CD14-positive monocyte (primary cell): ENCODE measurements around the gene TMEM243. TPM values are rescaled to one million over a fixed set of nuclear protein-coding genes. Genes with fewer than 3 reads are reported as not detected.
A peak's percentile ranks its signal among the peaks of the same experiment; 100 is the strongest.

Source experiments
- DNase-seq, 3 donors: peaks; one replicate each; pipeline ENCODE4 v3.0.0-alpha.2; 2011 to 2022
- H2AFZ ChIP-seq: 2 replicates; pipeline ENCODE4 v1.6.0; 2012; ENCODE audit warnings: mild to moderate bottlenecking, low read depth, low read length, inconsistent platforms; ENCODE audit not compliant: insufficient read depth, poor library complexity, severe bottlenecking
- H3K27ac ChIP-seq, 2 donors: 1 replicate in 1 of 2; 2 replicates in 1 of 2; pipeline ENCODE4 v1.5.1; 2012 to 2013; ENCODE audit warnings: low read length in 2 of 2, control low read depth in 1 of 2, inconsistent platforms in 1 of 2, low read depth in 1 of 2, mild to moderate bottlenecking in 1 of 2
- H3K27me3 ChIP-seq, 2 donors: one replicate each; pipeline versions ENCODE4 v1.6.0 to v1.6.1; 2011 to 2013; ENCODE audit warnings: low read length in 2 of 2; ENCODE audit not compliant: control insufficient read depth in 2 of 2, insufficient read depth in 2 of 2
- H3K36me3 ChIP-seq, 2 donors: replicated peaks in 1 of 2; 1 replicate in 1 of 2; 2 replicates in 1 of 2; pipeline versions ENCODE4 v1.5.1 to v1.6.1; 2012 to 2013; ENCODE audit warnings: low read length in 2 of 2, control low read depth in 1 of 2, inconsistent platforms in 1 of 2, mild to moderate bottlenecking in 1 of 2; ENCODE audit not compliant: insufficient read depth in 2 of 2, control insufficient read depth in 1 of 2
- H3K4me1 ChIP-seq, 2 donors: 1 replicate in 1 of 2; 2 replicates in 1 of 2; pipeline versions ENCODE4 v1.5.1 to v1.6.1; 2012 to 2013; ENCODE audit warnings: low read length in 2 of 2, control low read depth in 1 of 2, inconsistent platforms in 1 of 2, mild to moderate bottlenecking in 1 of 2, moderate library complexity in 1 of 2; ENCODE audit not compliant: insufficient read depth in 2 of 2, control insufficient read depth in 1 of 2
- H3K4me2 ChIP-seq: replicated peaks from 2 replicates; pipeline ENCODE3; 2012; ENCODE audit warnings: low read length, moderate library complexity, mild to moderate bottlenecking; ENCODE audit not compliant: poor library complexity, severe bottlenecking; ENCODE audit errors: extremely low read depth
- H3K4me3 ChIP-seq, 3 experiments: fragments of 200-600 bp in 1 of 3; sonication (generic) in 1 of 3; replicated peaks in 1 of 3; 1 replicate in 2 of 3; 2 replicates in 1 of 3; pipeline ENCODE4 v1.5.1; 2011 to 2013; ENCODE audit warnings: low read length in 3 of 3, mild to moderate bottlenecking in 3 of 3, control low read depth in 2 of 3, low read depth in 2 of 3, inconsistent platforms in 1 of 3, moderate library complexity in 1 of 3
- H3K79me2 ChIP-seq: 2 replicates; pipeline ENCODE4 v1.6.0; 2012; ENCODE audit warnings: mild to moderate bottlenecking, control low read depth, inconsistent platforms, low read length, moderate library complexity; ENCODE audit not compliant: insufficient read depth
- H3K9ac ChIP-seq: 2 replicates; pipeline ENCODE4 v1.6.0; 2017; ENCODE audit warnings: low read length, mild to moderate bottlenecking; ENCODE audit not compliant: insufficient read depth, poor library complexity, severe bottlenecking
- H3K9me3 ChIP-seq, 2 donors: replicated peaks in 1 of 2; 1 replicate in 1 of 2; 2 replicates in 1 of 2; pipeline versions ENCODE4 v1.5.1 to v1.6.1; 2012 to 2013; ENCODE audit warnings: low read length in 2 of 2, control low read depth in 1 of 2; ENCODE audit not compliant: control insufficient read depth in 1 of 2, insufficient read depth in 1 of 2
- H4K20me1 ChIP-seq: 2 replicates; pipeline ENCODE4 v1.6.0; 2012; ENCODE audit warnings: mild to moderate bottlenecking, low read length, control low read depth, moderate library complexity; ENCODE audit not compliant: insufficient read depth
- H3K27ac Mint-ChIP-seq, 7 donors: one replicate each; pipeline ENCODE4 v1.8.0; 2020; ENCODE audit warnings: mild to moderate bottlenecking in 7 of 7, mixed read lengths in 7 of 7, moderate library complexity in 6 of 7, inconsistent platforms in 2 of 7
- H3K27me3 Mint-ChIP-seq, 3 donors: one replicate each; pipeline ENCODE4 v1.8.0; 2021 to 2022; ENCODE audit warnings: low read depth in 3 of 3, mild to moderate bottlenecking in 3 of 3, mixed read lengths in 3 of 3, moderate library complexity in 3 of 3, inconsistent platforms in 1 of 3
- H3K36me3 Mint-ChIP-seq, 2 donors: one replicate each; pipeline ENCODE4 v1.8.0; 2020; ENCODE audit warnings: mixed read lengths in 2 of 2, inconsistent platforms in 1 of 2, mild to moderate bottlenecking in 1 of 2
- H3K4me1 Mint-ChIP-seq: one replicate; pipeline ENCODE4 v1.8.0; 2020; ENCODE audit warnings: mild to moderate bottlenecking, mixed read lengths
- H3K4me3 Mint-ChIP-seq, 2 donors: one replicate each; pipeline ENCODE4 v1.8.0; 2020; ENCODE audit warnings: mild to moderate bottlenecking in 2 of 2, mixed read lengths in 2 of 2, moderate library complexity in 1 of 2
- H3K9me3 Mint-ChIP-seq, 7 donors: one replicate each; pipeline ENCODE4 v1.8.0; 2020 to 2022; ENCODE audit warnings: mixed read lengths in 7 of 7, mild to moderate bottlenecking in 6 of 7, moderate library complexity in 6 of 7, inconsistent platforms in 2 of 7
- CTCF ChIP-seq: fragments of 200-600 bp; IDR thresholded peaks from one replicate; pipeline ENCODE4 v1.8.0; 2022; ENCODE audit warnings: antibody characterized with exemption, mild to moderate bottlenecking
- WGBS: methylation state at CpG from one replicate; pipeline ENCODE4 v1.1.5; 2013; ENCODE audit warnings: missing lambda C conversion rate; ENCODE audit not compliant: insufficient coverage; 5-methylcytosine and 5-hydroxymethylcytosine counted together
- intact Hi-C, 2 donors: fragments of 100-400 bp; cut with micrococcal nuclease; formaldehyde crosslinking; loops; one replicate each; pipeline versions ENCODE4 v1.15.0 to v1.15.1; 2023
- polyA plus RNA-seq, 3 donors: library from polyadenylated mRNA; depleted of rRNA in 1 of 3; unstranded in 2 of 3; stranded (reverse) in 1 of 3; fragments of 300-500 nt in 2 of 3; fragments of >200 nt in 1 of 3; fragmentation: Illumina TruSeq in 2 of 3; gene quantifications; 1 replicate in 2 of 3; 2 replicates in 1 of 3; pipeline ENCODE4 v1.2.3, GENCODE V29; 2012 to 2021

Gene TMEM243
- polyA plus RNA-seq, 3 donors = 24.9 to 43.8 (median 30.8) TPM

- H3K27me3 ChIP-seq = no peaks in the 10 kb centered on the region
- H3K36me3 Mint-ChIP-seq = peaks cover 71 to 90% of the 10 kb centered on the region in 2 donors
- intact Hi-C loops = no loop called here
Observed at GRCh38 chr7:87171282-87171934, 48.1 kb downstream of the TMEM243 start.

GRCh38 chr7:87170828-87171227, 48.7 kb downstream of the TMEM243 start:
- Histone ChIP-seq H3K9ac (no peak overlapping the region), H3K36me3 (peaks cover 98 to 100% of the 10 kb centered on the region in 2 donors), H3K9me3 (no peaks in the 10 kb centered on the region), H3K79me2 (no peaks in the 10 kb centered on the region), H3K4me3 (no peak overlapping the region), H3K27me3 (no peaks in the 10 kb centered on the region), H3K4me1 (no peaks in the 10 kb centered on the region), H3K27ac (no peak overlapping the region), H3K4me2 (no peak overlapping the region), H2AFZ (no peak overlapping the region), H4K20me1 (peaks cover 41% of the 10 kb centered on the region)
- Mint-ChIP-seq H3K4me1 (no peaks in the 10 kb centered on the region), H3K27ac (peak overlapping the region in 1 of 7 donors; percentile 23), H3K36me3 (peaks cover 70 to 90% of the 10 kb centered on the region in 2 donors), H3K27me3 (no peaks in the 10 kb centered on the region), H3K9me3 (no peaks in the 10 kb centered on the region), H3K4me3 (no peak overlapping the region)
- intact Hi-C loops = no loop called here
- 93% methylated on average over 2 of the region's 3 CpGs for WGBS
- TF ChIP-seq CTCF = no peak
- no peak for DNase-seq

More at GRCh38 chr7:87171282-87171934, 48.1 kb downstream of the TMEM243 start:
- Histone ChIP-seq H2AFZ (no peak overlapping the region), H3K4me1 (no peaks in the 10 kb centered on the region), H3K79me2 (no peaks in the 10 kb centered on the region), H3K27ac (no peak overlapping the region), H3K4me2 (no peak overlapping the region), H3K4me3 (no peak overlapping the region), H4K20me1 (peaks cover 35% of the 10 kb centered on the region), H3K9me3 (no peaks in the 10 kb centered on the region), H3K9ac (no peak overlapping the region), H3K36me3 (peaks cover 98 to 100% of the 10 kb centered on the region in 2 donors)
- TF ChIP-seq CTCF = no peak
- Mint-ChIP-seq H3K27me3 (no peaks in the 10 kb centered on the region), H3K9me3 (no peaks in the 10 kb centered on the region), H3K4me3 (no peak overlapping the region), H3K4me1 (no peaks in the 10 kb centered on the region), H3K27ac (no peak overlapping the region)
- no peak for DNase-seq
